MCF 10A (cell line): ENCODE data around the gene ARHGEF12. TPM values are rescaled to one million over a fixed set of nuclear protein-coding genes. Genes with fewer than 3 reads are reported as not detected.

Experiments
- BruUV-seq: library from RNA; stranded (reverse); fragments of 400-500 nt; replicated peaks from 2 replicates; lab custom pipeline; 2021; lab: Mats Ljungman, UMichigan
- CTCF ChIA-PET: fragments of 300-600 bp; sonication (Branson Sonifier 250); formaldehyde crosslinking; extraction: SDS; loops from one replicate; lab custom pipeline; 2021; ENCODE audit warnings: antibody characterized with exemption, inconsistent platforms; lab: Yijun Ruan, JAX
- POLR2A ChIA-PET: fragments of 300-600, 350-650 bp; sonication (Branson Sonifier 250); formaldehyde crosslinking; extraction: SDS; loops from one replicate; lab custom pipeline; 2020; ENCODE audit warnings: antibody characterized with exemption, inconsistent platforms; lab: Yijun Ruan, JAX
- DNase-seq: peaks from one replicate; pipeline ENCODE4 v3.0.0-alpha.2; 2018; ENCODE audit not compliant: unreplicated experiment
- H3K27ac Mint-ChIP-seq: one replicate; pipeline ENCODE4 v1.8.0; 2022; ENCODE audit warnings: mild to moderate bottlenecking, low read depth, mixed read lengths; ENCODE audit not compliant: unreplicated experiment
- H3K27me3 Mint-ChIP-seq: one replicate; pipeline ENCODE4 v1.8.0; 2022; ENCODE audit warnings: mixed read lengths; ENCODE audit not compliant: insufficient read depth, unreplicated experiment
- H3K36me3 Mint-ChIP-seq: one replicate; pipeline ENCODE4 v1.8.0; 2022; ENCODE audit warnings: mild to moderate bottlenecking, moderate library complexity, mixed read lengths; ENCODE audit not compliant: insufficient read depth, unreplicated experiment
- H3K4me1 Mint-ChIP-seq: one replicate; pipeline ENCODE4 v1.8.0; 2022; ENCODE audit warnings: mixed read lengths; ENCODE audit not compliant: insufficient read depth, unreplicated experiment
- H3K4me3 Mint-ChIP-seq: one replicate; pipeline ENCODE4 v1.8.0; 2022; ENCODE audit warnings: mild to moderate bottlenecking, moderate library complexity, mixed read lengths; ENCODE audit not compliant: unreplicated experiment
- H3K9me3 Mint-ChIP-seq: one replicate; pipeline ENCODE4 v1.8.0; 2022; ENCODE audit warnings: mixed read lengths; ENCODE audit not compliant: unreplicated experiment
- intact Hi-C: fragments of 100-400 bp; cut with micrococcal nuclease; formaldehyde crosslinking; loops from 2 replicates; pipeline ENCODE4 v1.14.1; 2022
- total RNA-seq: library from RNA; stranded (reverse); gene quantifications from 2 replicates; pipeline ENCODE4 v1.2.3, GENCODE V29; 2022
- TF ChIP-seq, protein P1 (sequence below): fragments of 200-600 bp; IDR thresholded peaks from one replicate; pipeline ENCODE4 v1.8.0; 2022; ENCODE audit warnings: antibody characterized with exemption, mild to moderate bottlenecking; ENCODE audit not compliant: unreplicated experiment

Gene ARHGEF12
- total RNA-seq, 1 experiment from 2014 or later = 61.2 TPM

DNA sequence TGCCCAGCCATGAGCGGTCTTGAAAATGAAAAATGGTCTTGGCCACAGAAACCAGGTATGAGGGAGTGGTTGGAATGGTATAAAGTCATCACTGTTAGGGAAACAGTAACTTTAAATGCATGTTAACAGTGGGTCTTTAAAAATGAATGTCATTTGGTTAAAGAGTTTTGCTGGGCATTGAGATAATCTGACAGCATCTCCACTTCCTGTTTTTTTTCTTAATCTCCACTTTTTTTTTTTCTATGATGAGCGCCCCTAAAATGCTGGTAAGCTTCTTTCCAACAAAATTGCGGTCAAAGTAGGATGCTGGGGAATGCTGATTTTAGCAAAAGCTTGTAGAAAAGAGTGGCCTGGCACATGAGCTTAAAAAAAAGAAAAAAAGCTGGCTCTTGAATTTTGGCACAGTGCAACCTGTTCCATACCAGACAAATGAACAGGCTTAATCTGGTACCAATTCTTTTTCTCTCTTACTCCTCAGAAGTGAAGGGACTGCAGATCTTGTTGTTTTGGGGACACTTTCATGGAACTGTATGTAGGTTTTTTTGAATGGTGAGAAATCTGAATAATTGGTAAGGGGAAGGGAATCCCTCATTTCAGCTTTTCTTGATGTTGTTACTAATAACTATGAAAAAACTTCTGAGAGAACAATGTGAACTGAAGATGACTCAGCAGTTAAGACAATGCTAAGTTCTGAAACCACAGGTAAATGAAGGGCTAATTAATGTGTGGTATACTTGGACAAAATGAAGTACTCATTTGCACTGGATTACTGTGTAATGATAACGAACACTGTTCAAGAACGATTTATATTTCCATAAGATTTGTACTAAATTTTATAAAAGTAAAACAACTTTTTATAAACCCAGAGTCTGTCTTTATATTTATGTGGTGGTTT lies 3.1 kb upstream of the ARHGEF12 start:
- Mint-ChIP-seq H3K27me3 (no peaks in the 10 kb centered on the region), H3K4me3 (no peak overlapping the region), H3K36me3 (peaks cover 9% of the 10 kb centered on the region), H3K9me3 (no peaks in the 10 kb centered on the region), H3K27ac (peak overlapping the region; percentile 3), H3K4me1 (peaks cover 40% of the 10 kb centered on the region)
- TF ChIP-seq, protein P1, sequence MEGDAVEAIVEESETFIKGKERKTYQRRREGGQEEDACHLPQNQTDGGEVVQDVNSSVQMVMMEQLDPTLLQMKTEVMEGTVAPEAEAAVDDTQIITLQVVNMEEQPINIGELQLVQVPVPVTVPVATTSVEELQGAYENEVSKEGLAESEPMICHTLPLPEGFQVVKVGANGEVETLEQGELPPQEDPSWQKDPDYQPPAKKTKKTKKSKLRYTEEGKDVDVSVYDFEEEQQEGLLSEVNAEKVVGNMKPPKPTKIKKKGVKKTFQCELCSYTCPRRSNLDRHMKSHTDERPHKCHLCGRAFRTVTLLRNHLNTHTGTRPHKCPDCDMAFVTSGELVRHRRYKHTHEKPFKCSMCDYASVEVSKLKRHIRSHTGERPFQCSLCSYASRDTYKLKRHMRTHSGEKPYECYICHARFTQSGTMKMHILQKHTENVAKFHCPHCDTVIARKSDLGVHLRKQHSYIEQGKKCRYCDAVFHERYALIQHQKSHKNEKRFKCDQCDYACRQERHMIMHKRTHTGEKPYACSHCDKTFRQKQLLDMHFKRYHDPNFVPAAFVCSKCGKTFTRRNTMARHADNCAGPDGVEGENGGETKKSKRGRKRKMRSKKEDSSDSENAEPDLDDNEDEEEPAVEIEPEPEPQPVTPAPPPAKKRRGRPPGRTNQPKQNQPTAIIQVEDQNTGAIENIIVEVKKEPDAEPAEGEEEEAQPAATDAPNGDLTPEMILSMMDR = no peak
- intact Hi-C loops = no loop called here
- ChIA-PET CTCF (interaction anchor here (0.7 to 1.1 kb wide), 7 partner anchors 9 to 134 kb away, joined by 3 to 6 read pairs (median 4); no protein-coding TSS in a partner anchor), POLR2A (interaction anchor here (0.7 to 6.1 kb wide), 9 partner anchors 14 to 241 kb away, joined by 3 to 128 read pairs (median 9); no protein-coding TSS in a partner anchor)
- DNase-seq = no peak
- BruUV-seq = no TSS peak

DNA sequence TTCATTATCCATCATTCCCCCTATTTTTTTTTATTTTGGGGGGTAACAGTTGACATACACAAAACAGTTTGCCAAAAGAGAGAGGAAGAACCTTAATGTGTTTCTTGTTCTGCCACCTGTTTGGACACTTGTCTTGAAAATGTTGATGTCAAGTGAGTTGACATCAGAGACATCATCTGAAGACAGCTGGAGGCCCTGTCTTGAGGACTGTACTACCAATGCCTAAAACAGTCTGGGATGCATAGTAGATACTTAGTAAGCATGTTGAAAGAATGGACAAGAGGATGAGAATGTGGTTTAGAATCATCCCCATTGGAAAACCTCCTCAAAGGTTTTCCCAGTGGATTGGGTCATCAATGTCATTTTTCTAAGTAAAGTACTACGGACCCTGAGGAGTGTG lies 2.4 kb upstream of the ARHGEF12 start:
- Mint-ChIP-seq H3K4me1 (peaks cover 39% of the 10 kb centered on the region), H3K27ac (no peak overlapping the region), H3K27me3 (no peaks in the 10 kb centered on the region), H3K36me3 (peaks cover 9% of the 10 kb centered on the region), H3K9me3 (no peaks in the 10 kb centered on the region), H3K4me3 (no peak overlapping the region)
- BruUV-seq = no TSS peak
- DNase-seq = no peak
- CTCF ChIA-PET = interaction anchor here (0.6 to 4.7 kb wide), 15 partner anchors 15 to 791 kb away, joined by 3 to 23 read pairs (median 4); no protein-coding TSS in a partner anchor
- POLR2A ChIA-PET = interaction anchor here (0.7 to 6.1 kb wide), 6 partner anchors 67 to 240 kb away, joined by 3 to 128 read pairs (median 46); no protein-coding TSS in a partner anchor
- intact Hi-C loops = no loop called here
- TF ChIP-seq, protein P1 = no peak

DNA sequence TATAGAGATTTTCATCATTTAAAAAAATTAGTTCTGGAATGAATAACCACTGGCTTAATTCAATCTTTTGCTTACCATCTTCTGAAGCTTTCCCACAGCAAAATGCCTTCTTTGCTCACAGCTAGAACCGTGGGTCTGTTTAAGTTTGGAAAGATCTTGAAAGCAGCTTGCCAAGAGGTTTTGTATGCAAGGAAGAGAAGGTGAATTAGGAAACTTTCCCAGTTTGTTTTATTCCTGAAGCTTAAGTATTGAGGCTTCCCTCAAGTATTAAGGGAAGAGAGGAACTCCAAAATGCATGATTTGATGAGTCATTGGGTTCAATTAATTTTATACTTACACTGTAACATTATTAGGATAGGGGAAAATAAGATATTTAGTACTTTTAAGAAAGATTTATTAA lies 1.9 kb upstream of the ARHGEF12 start:
- intact Hi-C loops = no loop called here
- Mint-ChIP-seq H3K27me3 (no peaks in the 10 kb centered on the region), H3K4me3 (no peak overlapping the region), H3K27ac (no peak overlapping the region), H3K4me1 (peaks cover 42% of the 10 kb centered on the region), H3K36me3 (peaks cover 9% of the 10 kb centered on the region), H3K9me3 (no peaks in the 10 kb centered on the region)
- TF ChIP-seq, protein P1 = no peak
- ChIA-PET POLR2A (interaction anchor here (0.7 to 6.1 kb wide), 13 partner anchors 9 to 351 kb away, joined by 3 to 128 read pairs (median 6); partner anchors contain the start of gene TLCD5), CTCF (interaction anchor here (0.6 to 4.7 kb wide), 19 partner anchors 15 to 791 kb away, joined by 3 to 23 read pairs (median 4); no protein-coding TSS in a partner anchor)
- no TSS peak for BruUV-seq
- DNase-seq = no peak
